ENCODE measurements around the gene CPEB2. TPM values are rescaled to one million over a fixed set of nuclear protein-coding genes. Genes with fewer than 3 reads are reported as not detected.

The CPEB2 gene
- total and polyA plus RNA-seq, 2 of the 8 experiments (the other 6 are each of a cell fraction or from before 2014, with no cell fraction given) = 0.39 to 1.9 TPM

DNA sequence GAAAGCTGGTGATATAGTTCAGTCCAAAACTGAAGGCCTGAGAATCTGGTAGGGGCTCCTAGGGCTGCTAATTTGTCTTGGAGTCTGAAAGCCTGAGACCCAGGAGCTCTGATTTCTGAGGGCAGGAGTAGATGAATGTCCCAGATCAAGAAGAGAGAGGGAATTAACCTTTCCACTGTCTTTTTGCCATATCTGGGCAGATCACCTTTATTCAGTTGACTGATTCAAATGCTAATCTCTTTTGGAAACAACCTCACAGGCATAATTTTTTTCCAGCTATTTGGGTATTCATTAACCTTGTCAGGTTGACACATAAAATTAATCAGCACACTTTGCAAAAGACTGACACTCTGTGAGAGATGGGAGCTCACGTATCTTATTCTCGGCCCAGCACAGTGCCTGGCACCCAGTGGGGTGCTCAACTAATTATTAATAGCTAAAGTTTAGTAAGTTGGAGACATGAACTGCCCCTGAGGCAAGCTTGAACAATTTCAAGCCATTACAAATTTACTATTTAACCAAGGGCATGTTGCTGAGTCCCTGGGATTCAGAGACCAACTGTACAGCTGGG is 114.3 kb downstream of the CPEB2 start:
- Histone ChIP-seq H3K79me2 (ENCODE audit: control insufficient read depth in 1 of 2, insufficient read depth in 2 of 2, low read length in 2 of 2) (no peaks in the 10 kb centered on the region), H2BK20ac (ENCODE audit: low read length) (no peak overlapping the region), H2BK12ac (ENCODE audit: low read depth, low read length) (no peak overlapping the region), H2BK15ac (ENCODE audit: low read length) (no peak overlapping the region), H2AK5ac (ENCODE audit: low read depth, low read length) (no peak overlapping the region), H3K4me1 (replicated peaks in 1 of 4; ENCODE audit: control insufficient read depth in 3 of 4, insufficient read depth in 4 of 4, low read length in 3 of 4) (no peaks in the 10 kb centered on the region), H3K4me3 (ENCODE audit: extremely low read depth in 1 of 4, insufficient read depth in 2 of 4, low read depth in 3 of 4, low read length in 4 of 4) (no peak overlapping the region), H3K4me2 (ENCODE audit: insufficient read depth in 1 of 2, low read depth in 2 of 2, low read length in 2 of 2) (no peak overlapping the region), H2BK5ac (ENCODE audit: low read depth, low read length) (no peak overlapping the region), H3K36me3 (ENCODE audit: control insufficient read depth in 2 of 4, insufficient read depth in 4 of 4, low read length in 3 of 4) (no peaks in the 10 kb centered on the region), H3K27ac (ENCODE audit: low read depth, low read length) (no peak overlapping the region), H2AFZ (ENCODE audit: low read length) (no peak overlapping the region), H2BK120ac (replicated peaks; ENCODE audit: low read depth, low read length) (no peak overlapping the region), H4K91ac (replicated peaks; ENCODE audit: insufficient read length, low read length) (no peak overlapping the region), H4K5ac (ENCODE audit: insufficient read length, low read depth, low read length) (no peak overlapping the region), H3K79me1 (ENCODE audit: low read depth, low read length) (no peaks in the 10 kb centered on the region), H3K18ac (ENCODE audit: extremely low read depth, low read length) (no peak overlapping the region), H4K20me1 (replicated peaks in 1 of 2; ENCODE audit: control insufficient read depth in 1 of 2, insufficient read depth in 2 of 2, low read length in 2 of 2) (no peaks in the 10 kb centered on the region), H3K27me3 (replicated peaks in 1 of 4; ENCODE audit: control insufficient read depth in 3 of 4, extremely low read depth in 1 of 4, insufficient read depth in 3 of 4, low read length in 3 of 4) (no peaks in the 10 kb centered on the region), H3K9ac (replicated peaks in 1 of 4; ENCODE audit: extremely low read depth in 1 of 4, low read depth in 3 of 4, low read length in 3 of 4) (no peak overlapping the region), H3K23ac (ENCODE audit: insufficient read length) (no peak overlapping the region), H3K4ac (replicated peaks; ENCODE audit: insufficient read length, low read depth, low read length) (no peak overlapping the region), H3K9me3 (ENCODE audit: insufficient read depth in 2 of 2, low read depth in 1 of 2, low read length in 1 of 2) (peaks cover 0 to 3% of the 10 kb centered on the region in 2 experiments; a peak in 1 of 4 replicates), H3K56ac (replicated peaks; ENCODE audit: insufficient read length, low read depth, low read length) (no peak overlapping the region), H3K23me2 (ENCODE audit: low read depth, low read length) (no peaks in the 10 kb centered on the region), H4K8ac (ENCODE audit: extremely low read depth, insufficient read depth, low read length) (no peak overlapping the region), H3K14ac (ENCODE audit: insufficient read length) (no peak overlapping the region)
- CTCF ChIA-PET (ENCODE audit: partially characterized antibody) = interaction anchor here (0.6 kb wide), 1 partner anchor 34 kb away, joined by 3 read pairs; no protein-coding TSS in a partner anchor
- POLR2A ChIA-PET (ENCODE audit: partially characterized antibody) = no interaction called here
- no peak for DNase-seq (ENCODE audit: low read depth in 1 of 2, low spot score in 2 of 2)
- no peak for FAIRE-seq
- WGBS, 2 experiments (ENCODE audit: extremely low coverage in 1 of 2, insufficient coverage in 1 of 2, insufficient read length in 1 of 2, insufficient replicate concordance in 2 of 2, low coverage in 1 of 2, low lambda C conversion rate in 2 of 2, missing lambda C conversion rate in 1 of 2) = 94% methylated on average over 2 of the region's 2 CpGs; no CpG with 5 or more reads in 1 of the 2 experiments
- TF ChIP-seq KDM4A (IDR thresholded peaks at IDR 0.05; ENCODE audit: low read depth, low read length, severe bottlenecking) = no peak
- TF ChIP-seq RFX5 (IDR thresholded peaks at IDR 0.05; ENCODE audit: borderline replicate concordance, low read depth, low read length) = no peak
- TF ChIP-seq FOSL1 (IDR thresholded peaks at IDR 0.05; ENCODE audit: insufficient read depth, low read depth, low read length) = no peak
- TF ChIP-seq SUZ12 (IDR thresholded peaks at IDR 0.05; ENCODE audit: low read length) = no peak
- TF ChIP-seq BACH1 (IDR thresholded peaks at IDR 0.05; ENCODE audit: low read length) = no peak
- TF ChIP-seq PHF8 (conservative IDR thresholded peaks at IDR 0.05; ENCODE audit: low read depth, low read length) = no peak
- TF ChIP-seq EZH2 (IDR thresholded peaks at IDR 0.05; ENCODE audit: low read depth, low read length, severe bottlenecking) = no peak
- no peak for TF ChIP-seq CEBPB (IDR thresholded peaks at IDR 0.05; ENCODE audit: low read depth, low read length)
- TF ChIP-seq RBBP5 (IDR thresholded peaks at IDR 0.05; ENCODE audit: borderline replicate concordance, low read depth, low read length) = no peak
- TF ChIP-seq BCL11A (IDR thresholded peaks at IDR 0.05; ENCODE audit: low read depth in 2 of 2, low read length in 2 of 2) = no peak

All from H1 (cell line).